G401.6 (cell line): Measurements from ENCODE around the gene MAGEB6.
"Not testable (repeated sequence)": the region's sequence is repeated elsewhere in the genome, so short reads cannot be mapped to it uniquely, and the experiment has no call there.

ENCODE experiments used
- FAIRE-seq: peaks from 2 replicates; lab custom pipeline; 2012; peaks lifted over from hg19 to GRCh38; lab: Jason Lieb, UNC

The MAGEB6 gene

GRCh38 chrX:26192204-26192603, at the start of gene MAGEB6:
MAGEB6 (plus strand) TSS chrX:26192440; CDS start chrX:26193847, 1,407 bp downstream.
- FAIRE-seq: no peak

GRCh38 chrX:26146024-26146423, 46.2 kb upstream of the MAGEB6 start:
- no peak for FAIRE-seq

GRCh38 chrX:26160301-26160700, 31.9 kb upstream of the MAGEB6 start, which contains the start of gene MAGEB6B:
MAGEB6B (plus strand) TSS chrX:26160601; CDS start chrX:26160601, 0 bp downstream.
- FAIRE-seq: no peak

GRCh38 chrX:26203561-26203960, 11.3 kb downstream of the MAGEB6 start:
- no peak for FAIRE-seq

GRCh38 chrX:26204717-26205116, 12.5 kb downstream of the MAGEB6 start:
- FAIRE-seq: not testable (repeated sequence)

GRCh38 chrX:26208012-26208411, 15.8 kb downstream of the MAGEB6 start:
- FAIRE-seq: no peak

GRCh38 chrX:26215869-26216268, 23.6 kb downstream of the MAGEB6 start, which contains the start of gene MAGEB5:
MAGEB5 (plus strand) TSS chrX:26216169; CDS start chrX:26217302, 1,133 bp downstream.
- no peak for FAIRE-seq

- FAIRE-seq: no peak
Observed at GRCh38 chrX:26219351-26219750, 27.1 kb downstream of the MAGEB6 start.

- FAIRE-seq: no peak
Observed at GRCh38 chrX:26234177-26234576, 41.9 kb downstream of the MAGEB6 start.
